Uterus (tissue), 4 donors: ENCODE results near the gene CSF3R. TPM values are rescaled to one million over a fixed set of nuclear protein-coding genes. Genes with fewer than 3 reads are reported as not detected.
"Not testable (repeated sequence)": the region's sequence is repeated elsewhere in the genome, so short reads cannot be mapped to it uniquely, and the experiment has no call there.

Source experiments
- DNase-seq, 2 donors: peaks; one replicate each; pipeline ENCODE4 v3.0.0-alpha.2; 2019 to 2020
- H3K27ac ChIP-seq, 2 donors: fragments of 200-600 bp; sonication (generic); 1 replicate in 1 of 2; 2 replicates in 1 of 2; pipeline ENCODE4 v1.5.1; 2016 to 2018
- H3K27me3 ChIP-seq, 2 donors: fragments of 200-600 bp; sonication (generic); one replicate each; pipeline ENCODE4 v1.5.1; 2018 to 2019; ENCODE audit warnings: control low read depth in 1 of 2
- H3K36me3 ChIP-seq, 2 donors: fragments of 200-600 bp; sonication (generic); one replicate each; pipeline ENCODE4 v1.5.1; 2019; ENCODE audit warnings: control low read depth in 1 of 2
- H3K4me1 ChIP-seq, 2 donors: fragments of 200-600 bp; sonication (generic); one replicate each; pipeline ENCODE4 v1.5.1; 2018 to 2019; ENCODE audit warnings: control low read depth in 1 of 2
- H3K4me3 ChIP-seq, 2 donors: fragments of 200-600 bp; sonication (generic); 1 replicate in 1 of 2; 2 replicates in 1 of 2; pipeline ENCODE4 v1.5.1; 2018 to 2019; ENCODE audit warnings: mild to moderate bottlenecking in 1 of 2
- H3K9me3 ChIP-seq, 2 donors: fragments of 200-600 bp; sonication (generic); one replicate each; pipeline ENCODE4 v1.5.1; 2019; ENCODE audit warnings: control low read depth in 1 of 2
- CTCF ChIP-seq, 4 experiments: fragments of 200-600 bp in 2 of 4; fragments of 450-650 bp in 2 of 4; sonication (generic) in 2 of 4; IDR thresholded peaks; one replicate each; pipeline ENCODE4 v1.5.1; 2016 to 2019; ENCODE audit warnings: antibody characterized with exemption in 4 of 4, mild to moderate bottlenecking in 2 of 4, moderate library complexity in 1 of 4
- POLR2A ChIP-seq, 2 donors: fragments of 450-650 bp; IDR thresholded peaks; one replicate each; pipeline ENCODE4 v1.6.1; 2016; ENCODE audit warnings: antibody characterized with exemption in 2 of 2, mild to moderate bottlenecking in 1 of 2, moderate library complexity in 1 of 2
- intact Hi-C: fragments of 100-400 bp; cut with DNase I; formaldehyde crosslinking; loops from one replicate; pipeline ENCODE4 v1.15.1; 2023; ENCODE audit warnings: low total_unique reads
- total RNA-seq, 4 donors: library from RNA; depleted of rRNA in 3 of 4; stranded (reverse); fragments of >200 nt in 3 of 4; gene quantifications; one replicate each; pipeline versions ENCODE4 v1.1.0 to v1.2.4, GENCODE V29; 2014 to 2023
- donor health status: DM: yes; HTN: yes; CAD: no.

Gene CSF3R
- total RNA-seq, 4 donors from 2014 or later = 4.9 to 9.7 (median 6.6) TPM

GRCh38 chr1:36493524-36493923, 10.8 kb upstream of the CSF3R start:
- no peak for DNase-seq
- no peaks in the 10 kb centered on the region for H3K27me3 ChIP-seq
- no peaks in the 10 kb centered on the region for H3K4me1 ChIP-seq
- H3K9me3 ChIP-seq = no peaks in the 10 kb centered on the region
- no peaks in the 10 kb centered on the region for H3K36me3 ChIP-seq
- no peak for TF ChIP-seq CTCF (IDR thresholded peaks at IDR 0.05)
- TF ChIP-seq POLR2A (IDR thresholded peaks at IDR 0.05) = no peak
- H3K27ac ChIP-seq = no peak overlapping the region
- H3K4me3 ChIP-seq = no peak overlapping the region
- intact Hi-C loops = no loop called here

- Histone ChIP-seq H3K36me3 (no peaks in the 10 kb centered on the region), H3K4me1 (no peaks in the 10 kb centered on the region), H3K27me3 (no peaks in the 10 kb centered on the region), H3K9me3 (no peaks in the 10 kb centered on the region), H3K4me3 (no peak overlapping the region), H3K27ac (no peak overlapping the region)
- no peak for DNase-seq
- no peak for TF ChIP-seq POLR2A (IDR thresholded peaks at IDR 0.05)
- no peak for TF ChIP-seq CTCF (IDR thresholded peaks at IDR 0.05)
- intact Hi-C loops = no loop called here
Observed at GRCh38 chr1:36492491-36492890, 9.8 kb upstream of the CSF3R start.

GRCh38 chr1:36489258-36490051, 6.7 kb upstream of the CSF3R start:
- H3K4me1 ChIP-seq, H3K36me3 ChIP-seq, DNase-seq, H3K27me3 ChIP-seq, intact Hi-C loops, H3K27ac ChIP-seq, H3K9me3 ChIP-seq, H3K4me3 ChIP-seq: not testable (repeated sequence)

- H3K27me3 ChIP-seq = no peaks in the 10 kb centered on the region
- H3K27ac ChIP-seq = no peak overlapping the region
- TF ChIP-seq POLR2A (IDR thresholded peaks at IDR 0.05) (no peak), CTCF (IDR thresholded peaks at IDR 0.05) (no peak)
- no peak for DNase-seq
- no peaks in the 10 kb centered on the region for H3K36me3 ChIP-seq
- no peaks in the 10 kb centered on the region for H3K9me3 ChIP-seq
- no peaks in the 10 kb centered on the region for H3K4me1 ChIP-seq
- intact Hi-C loops = no loop called here
- H3K4me3 ChIP-seq = no peak overlapping the region
Observed at GRCh38 chr1:36487906-36488305, 5.2 kb upstream of the CSF3R start.

- not testable (repeated sequence) for H3K4me1 ChIP-seq, H3K9me3 ChIP-seq
Observed at GRCh38 chr1:36487336-36487725, 4.6 kb upstream of the CSF3R start.

GRCh38 chr1:36486439-36487335, 4.0 kb upstream of the CSF3R start:
- H3K27ac ChIP-seq = no peak overlapping the region
- DNase-seq = no peak
- no peak overlapping the region for H3K4me3 ChIP-seq
- no peak for TF ChIP-seq CTCF (IDR thresholded peaks at IDR 0.05)
- no peak for TF ChIP-seq POLR2A (IDR thresholded peaks at IDR 0.05)
- H3K36me3 ChIP-seq = no peaks in the 10 kb centered on the region
- H3K4me1 ChIP-seq = no peaks in the 10 kb centered on the region
- intact Hi-C loops = no loop called here
- no peaks in the 10 kb centered on the region for H3K9me3 ChIP-seq
- H3K27me3 ChIP-seq = no peaks in the 10 kb centered on the region

More at GRCh38 chr1:36487336-36487725, 4.6 kb upstream of the CSF3R start:
- H3K27ac ChIP-seq, DNase-seq, H3K4me3 ChIP-seq, H3K36me3 ChIP-seq, H3K27me3 ChIP-seq, intact Hi-C loops: not testable (repeated sequence)
